Activated naive CD8-positive, alpha-beta T cell (primary cell): ENCODE measurements around the gene ITIH2.
"Not testable (repeated sequence)": the region's sequence is repeated elsewhere in the genome, so short reads cannot be mapped to it uniquely, and the experiment has no call there.

ENCODE experiments used
- H3K27ac Mint-ChIP-seq: one replicate; pipeline ENCODE4 v1.8.0; 2021; ENCODE audit warnings: mixed read lengths
- H3K27me3 Mint-ChIP-seq: one replicate; pipeline ENCODE4 v1.8.0; 2021; ENCODE audit warnings: mixed read lengths
- H3K36me3 Mint-ChIP-seq: one replicate; pipeline ENCODE4 v1.8.0; 2021; ENCODE audit warnings: mixed read lengths
- H3K4me1 Mint-ChIP-seq: one replicate; pipeline ENCODE4 v1.8.0; 2021; ENCODE audit warnings: low read depth, mixed read lengths
- H3K4me3 Mint-ChIP-seq: one replicate; pipeline ENCODE4 v1.8.0; 2021; ENCODE audit warnings: mild to moderate bottlenecking, mixed read lengths
- H3K9me3 Mint-ChIP-seq: one replicate; pipeline ENCODE4 v1.8.0; 2021; ENCODE audit warnings: low read depth, mixed read lengths

Gene ITIH2

DNA sequence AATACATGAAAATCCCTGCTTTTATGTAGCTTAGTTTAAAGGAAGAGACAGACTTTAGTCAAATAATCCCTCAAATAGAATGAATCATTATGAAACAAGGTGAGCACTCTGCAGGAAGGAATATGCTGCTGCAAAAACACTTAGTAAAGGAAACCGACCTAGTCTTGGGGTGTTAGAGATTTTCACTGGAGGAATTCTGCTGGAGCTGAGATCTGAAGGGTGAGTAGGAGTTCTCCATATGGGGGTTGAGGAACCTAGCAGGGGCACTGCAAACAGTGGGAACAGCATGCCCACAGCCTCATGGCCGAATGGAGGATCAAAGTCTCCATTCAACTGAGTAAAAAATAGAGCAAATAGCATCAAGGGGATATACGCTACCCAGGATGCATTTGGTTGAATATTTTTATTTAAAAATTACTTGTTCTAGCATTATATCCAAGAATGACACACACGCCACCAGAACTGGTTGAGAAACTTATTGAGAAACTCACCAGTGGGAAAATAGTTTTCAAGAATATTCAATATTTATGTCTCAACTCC is 3.5 kb downstream of the ITIH2 start:
- Mint-ChIP-seq H3K4me3 (no peak overlapping the region), H3K27ac (no peak overlapping the region), H3K4me1 (no peaks in the 10 kb centered on the region), H3K36me3 (no peaks in the 10 kb centered on the region), H3K9me3 (no peaks in the 10 kb centered on the region), H3K27me3 (peaks cover 24% of the 10 kb centered on the region)

- Mint-ChIP-seq H3K36me3 (no peaks in the 10 kb centered on the region), H3K27ac (no peak overlapping the region), H3K27me3 (peaks cover 21% of the 10 kb centered on the region), H3K9me3 (no peaks in the 10 kb centered on the region), H3K4me1 (no peaks in the 10 kb centered on the region), H3K4me3 (no peak overlapping the region)
Measured at GRCh38 chr10:7707102-7707501, 4.0 kb downstream of the ITIH2 start.

DNA sequence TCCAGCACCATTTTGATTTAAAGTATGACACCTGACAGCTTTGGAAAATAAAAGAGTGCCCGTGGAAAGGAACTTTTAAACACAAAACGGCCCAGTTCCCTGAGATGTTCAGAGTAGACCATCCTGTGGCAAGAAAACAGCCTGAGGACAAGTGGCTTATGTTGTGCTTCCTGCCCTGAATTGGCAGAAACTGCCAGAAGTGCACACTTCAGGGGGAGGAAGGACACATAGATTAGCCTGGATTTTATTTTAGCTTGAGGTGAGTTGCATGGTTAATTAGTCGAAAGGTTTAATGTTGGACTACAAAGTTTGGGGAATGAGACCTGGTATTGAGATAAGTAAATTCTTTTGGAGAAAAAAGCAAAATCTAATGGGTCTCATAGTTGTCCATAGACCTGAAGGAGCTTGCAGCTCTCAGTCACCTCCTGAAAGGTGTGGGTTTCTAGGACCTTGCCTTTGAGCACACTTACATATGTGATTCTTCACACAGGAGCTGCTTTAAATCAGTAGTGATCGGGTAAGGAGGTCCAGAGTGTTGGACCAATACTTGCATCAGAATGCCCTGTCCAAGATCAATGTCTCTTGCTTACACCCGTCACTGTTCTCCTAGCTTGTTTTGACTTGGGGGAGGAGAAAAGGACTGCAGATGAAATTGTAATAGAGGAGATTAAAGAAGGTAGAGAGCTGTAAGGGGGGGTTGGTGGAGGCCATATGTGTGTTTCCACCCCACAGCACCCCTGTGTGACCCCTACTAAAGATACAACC is 4.9 kb downstream of the ITIH2 start:
- Mint-ChIP-seq H3K9me3 (no peaks in the 10 kb centered on the region), H3K4me3 (no peak overlapping the region), H3K27me3 (peaks cover 14% of the 10 kb centered on the region), H3K27ac (no peak overlapping the region), H3K36me3 (no peaks in the 10 kb centered on the region), H3K4me1 (no peaks in the 10 kb centered on the region)

DNA sequence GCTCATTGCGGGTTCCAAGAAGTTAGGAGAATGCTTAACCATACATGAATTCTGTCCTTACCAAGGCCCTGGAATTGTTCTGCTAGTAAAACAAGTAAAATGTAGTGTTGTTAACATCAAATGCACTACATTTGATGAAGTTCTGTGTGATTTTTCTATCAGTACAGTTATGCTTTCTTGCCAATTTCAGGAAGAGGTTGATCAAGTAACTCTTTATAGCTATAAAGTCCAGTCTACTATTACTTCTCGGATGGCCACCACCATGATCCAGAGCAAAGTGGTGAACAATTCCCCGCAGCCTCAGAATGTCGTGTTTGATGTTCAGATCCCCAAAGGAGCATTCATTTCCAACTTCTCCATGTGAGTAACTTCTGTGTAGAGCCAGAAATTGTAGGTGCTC is 5.7 kb downstream of the ITIH2 start:
- Mint-ChIP-seq H3K36me3 (no peaks in the 10 kb centered on the region), H3K27ac (no peak overlapping the region), H3K4me1 (no peaks in the 10 kb centered on the region), H3K4me3 (no peak overlapping the region), H3K27me3 (peaks cover 12% of the 10 kb centered on the region), H3K9me3 (no peaks in the 10 kb centered on the region)

GRCh38 chr10:7710446-7710845 is 7.3 kb downstream of the ITIH2 start:
- H3K4me3 Mint-ChIP-seq = no peak overlapping the region
- H3K9me3 Mint-ChIP-seq = no peaks in the 10 kb centered on the region
- H3K36me3 Mint-ChIP-seq = no peaks in the 10 kb centered on the region
- H3K27me3 Mint-ChIP-seq = peaks cover 8% of the 10 kb centered on the region
- no peaks in the 10 kb centered on the region for H3K4me1 Mint-ChIP-seq
- H3K27ac Mint-ChIP-seq = no peak overlapping the region

DNA sequence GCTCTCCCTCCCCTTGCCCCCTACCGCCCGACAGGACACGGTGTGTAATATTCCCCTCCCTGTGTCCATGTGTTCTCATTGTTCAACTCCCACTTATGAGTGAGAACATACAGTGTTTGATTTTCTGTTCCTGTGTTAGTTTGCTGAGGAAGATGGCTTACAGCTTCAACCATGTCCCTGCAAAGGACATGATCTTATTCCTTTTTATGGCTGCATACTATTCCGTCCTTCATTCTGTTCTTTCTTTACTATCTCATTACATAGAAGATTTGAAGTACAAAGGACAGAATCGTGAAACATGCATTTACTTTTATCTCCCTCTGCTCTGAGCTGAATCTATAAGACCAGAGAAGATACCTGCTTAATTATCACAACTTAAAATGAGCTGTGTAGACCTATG is 8.0 kb downstream of the ITIH2 start:
- not testable (repeated sequence) for H3K27ac Mint-ChIP-seq, H3K4me3 Mint-ChIP-seq, H3K36me3 Mint-ChIP-seq, H3K27me3 Mint-ChIP-seq, H3K4me1 Mint-ChIP-seq, H3K9me3 Mint-ChIP-seq

DNA sequence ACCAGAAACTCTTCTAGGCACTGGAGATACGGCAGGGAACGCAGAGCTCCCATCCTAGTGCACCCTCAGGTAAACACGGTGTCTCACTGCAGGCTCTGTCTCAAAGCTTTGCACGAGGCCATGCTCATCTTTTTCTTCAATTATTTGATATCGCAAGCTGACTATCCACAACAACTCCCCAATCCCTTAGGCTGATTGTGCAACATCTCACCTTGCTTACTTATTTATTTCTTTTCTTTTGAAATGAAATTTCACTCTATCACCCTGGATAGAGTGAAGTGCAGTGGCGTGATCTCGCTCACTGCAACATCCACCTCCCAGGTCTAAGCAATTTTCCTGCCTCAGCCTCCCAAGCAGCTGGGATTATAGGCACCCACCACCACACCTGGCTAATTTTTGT is 12.4 kb downstream of the ITIH2 start:
- Mint-ChIP-seq H3K9me3 (no peaks in the 10 kb centered on the region), H3K27ac (no peak overlapping the region), H3K36me3 (peaks cover 2% of the 10 kb centered on the region)

DNA sequence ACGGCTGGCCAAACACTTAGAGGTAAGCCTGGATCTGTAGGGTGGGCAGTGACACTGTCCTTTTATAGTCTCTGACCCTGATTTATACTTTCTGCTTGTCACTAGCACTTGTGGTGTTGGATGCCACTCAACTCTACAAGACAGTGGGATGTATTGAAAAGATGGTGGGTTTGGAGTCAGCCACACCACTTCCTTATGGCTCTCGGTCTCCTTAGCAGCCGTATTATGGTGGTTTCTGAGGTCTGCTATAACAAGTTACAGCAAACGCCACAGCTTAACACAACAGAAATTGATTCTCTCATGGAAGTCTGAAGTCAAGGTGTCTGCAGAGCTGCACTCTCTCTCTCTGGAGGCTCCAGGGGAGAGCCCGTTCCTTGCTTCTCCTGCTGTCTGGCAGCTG is 14.7 kb downstream of the ITIH2 start:
- no peaks in the 10 kb centered on the region for H3K9me3 Mint-ChIP-seq
- H3K4me1 Mint-ChIP-seq = no peaks in the 10 kb centered on the region
- H3K27ac Mint-ChIP-seq = no peak overlapping the region

More for the DNA sequence above, 12.4 kb downstream of the ITIH2 start:
- Mint-ChIP-seq H3K4me1 (no peaks in the 10 kb centered on the region), H3K4me3 (no peak overlapping the region), H3K27me3 (peaks cover 7% of the 10 kb centered on the region)

GRCh38 chr10:7718685-7719084 is 15.6 kb downstream of the ITIH2 start:
- no peak overlapping the region for H3K27ac Mint-ChIP-seq
- H3K4me1 Mint-ChIP-seq = no peaks in the 10 kb centered on the region
- peaks cover 4% of the 10 kb centered on the region for H3K36me3 Mint-ChIP-seq
- no peaks in the 10 kb centered on the region for H3K27me3 Mint-ChIP-seq
- no peaks in the 10 kb centered on the region for H3K9me3 Mint-ChIP-seq
- no peak overlapping the region for H3K4me3 Mint-ChIP-seq

More for the DNA sequence above, 14.7 kb downstream of the ITIH2 start:
- H3K4me3 Mint-ChIP-seq = no peak overlapping the region
- peaks cover 2% of the 10 kb centered on the region for H3K36me3 Mint-ChIP-seq
- H3K27me3 Mint-ChIP-seq = peaks cover 3% of the 10 kb centered on the region

DNA sequence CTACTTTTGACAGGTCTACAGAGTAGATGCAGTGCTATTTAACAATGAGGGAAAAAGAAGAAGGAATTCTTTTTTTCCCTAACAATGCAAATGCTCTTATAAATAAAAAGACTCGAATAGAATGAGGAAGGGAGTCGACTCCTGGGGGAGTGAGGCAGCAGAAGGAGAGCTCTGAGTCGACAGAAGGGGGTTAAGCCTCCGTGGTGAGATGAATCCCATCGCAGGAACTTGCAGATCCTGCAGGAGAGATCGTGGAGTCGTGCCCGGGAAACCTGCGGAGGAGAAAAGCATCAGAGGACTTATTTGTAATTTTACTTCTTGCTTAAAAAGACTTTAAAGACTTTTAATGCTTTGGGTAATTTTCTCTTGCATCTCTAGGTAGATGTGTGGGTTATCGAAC is 17.4 kb downstream of the ITIH2 start:
- no peak overlapping the region for H3K4me3 Mint-ChIP-seq
- H3K9me3 Mint-ChIP-seq = no peaks in the 10 kb centered on the region
- no peak overlapping the region for H3K27ac Mint-ChIP-seq
- H3K4me1 Mint-ChIP-seq = no peaks in the 10 kb centered on the region
- peaks cover 1% of the 10 kb centered on the region for H3K27me3 Mint-ChIP-seq
- H3K36me3 Mint-ChIP-seq = peaks cover 4% of the 10 kb centered on the region

GRCh38 chr10:7722927-7723529 is 19.9 kb downstream of the ITIH2 start:
- Mint-ChIP-seq H3K4me3 (no peak overlapping the region), H3K36me3 (peaks cover 4% of the 10 kb centered on the region), H3K9me3 (no peaks in the 10 kb centered on the region), H3K27me3 (peaks cover 1% of the 10 kb centered on the region), H3K27ac (no peak overlapping the region), H3K4me1 (no peaks in the 10 kb centered on the region)

GRCh38 chr10:7734821-7735220 is 31.7 kb downstream of the ITIH2 start:
- H3K4me3 Mint-ChIP-seq = no peak overlapping the region
- H3K9me3 Mint-ChIP-seq = no peaks in the 10 kb centered on the region
- H3K4me1 Mint-ChIP-seq = no peaks in the 10 kb centered on the region
- peaks cover 4% of the 10 kb centered on the region for H3K36me3 Mint-ChIP-seq
- no peak overlapping the region for H3K27ac Mint-ChIP-seq
- peaks cover 6% of the 10 kb centered on the region for H3K27me3 Mint-ChIP-seq

DNA sequence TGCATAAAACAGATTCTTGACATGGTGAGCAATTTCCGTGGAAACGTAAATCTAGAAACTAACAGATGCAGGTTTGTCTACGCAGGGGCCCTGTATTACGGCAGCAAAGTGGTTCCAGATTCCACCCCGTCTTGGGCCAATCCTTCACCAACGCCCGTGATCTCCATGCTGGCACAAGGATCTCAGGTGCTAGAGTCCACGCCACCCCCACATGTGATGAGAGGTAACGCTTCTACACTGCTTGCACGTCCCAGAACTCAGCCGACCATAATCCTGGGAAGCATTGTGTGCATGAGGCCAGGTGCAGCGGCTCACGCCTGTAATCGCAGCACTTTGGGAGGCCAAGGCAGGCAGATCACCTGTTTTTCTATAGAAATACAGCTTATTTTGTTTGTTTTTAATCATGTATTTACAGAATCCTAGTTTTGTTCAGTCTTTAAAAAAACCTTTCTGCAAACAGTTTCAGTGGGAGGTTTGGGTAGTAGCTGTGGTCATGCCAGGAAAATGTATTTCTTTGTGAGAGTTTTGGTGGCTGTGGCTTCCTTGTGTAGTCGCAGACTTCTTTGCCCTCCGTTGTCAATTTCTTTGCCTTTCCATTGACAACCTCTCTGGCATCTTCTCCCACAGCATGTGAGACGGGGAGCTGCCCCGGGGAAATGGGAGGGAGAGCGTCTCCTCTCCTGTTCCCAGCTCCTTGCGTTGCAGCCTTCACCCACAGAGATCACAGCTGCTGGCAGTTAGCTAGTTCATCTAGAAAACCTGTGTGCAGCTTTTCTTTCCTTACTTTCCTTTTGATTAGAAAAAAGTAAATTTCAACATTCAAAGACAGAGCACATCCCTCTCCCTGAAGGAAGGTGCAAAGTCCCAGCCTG is 35.7 kb downstream of the ITIH2 start:
- no peaks in the 10 kb centered on the region for H3K4me1 Mint-ChIP-seq
- H3K4me3 Mint-ChIP-seq = no peak overlapping the region
- no peaks in the 10 kb centered on the region for H3K27me3 Mint-ChIP-seq
- H3K9me3 Mint-ChIP-seq = no peaks in the 10 kb centered on the region
- no peak overlapping the region for H3K27ac Mint-ChIP-seq
- peaks cover 2% of the 10 kb centered on the region for H3K36me3 Mint-ChIP-seq

GRCh38 chr10:7744307-7744706 is 41.2 kb downstream of the ITIH2 start:
- no peak overlapping the region for H3K4me3 Mint-ChIP-seq
- H3K9me3 Mint-ChIP-seq = no peaks in the 10 kb centered on the region
- no peak overlapping the region for H3K27ac Mint-ChIP-seq
- no peaks in the 10 kb centered on the region for H3K27me3 Mint-ChIP-seq
- H3K4me1 Mint-ChIP-seq = no peaks in the 10 kb centered on the region
- H3K36me3 Mint-ChIP-seq = peaks cover 2% of the 10 kb centered on the region

- not testable (repeated sequence) for H3K27me3 Mint-ChIP-seq, H3K4me3 Mint-ChIP-seq, H3K36me3 Mint-ChIP-seq, H3K27ac Mint-ChIP-seq, H3K4me1 Mint-ChIP-seq, H3K9me3 Mint-ChIP-seq
Measured at GRCh38 chr10:7748637-7749036, 45.5 kb downstream of the ITIH2 start.
